ENCODE results near the gene GCLM.
"Not testable (repeated sequence)": the region's sequence is repeated elsewhere in the genome, so short reads cannot be mapped to it uniquely, and the experiment has no call there.

Gene GCLM, protein sequence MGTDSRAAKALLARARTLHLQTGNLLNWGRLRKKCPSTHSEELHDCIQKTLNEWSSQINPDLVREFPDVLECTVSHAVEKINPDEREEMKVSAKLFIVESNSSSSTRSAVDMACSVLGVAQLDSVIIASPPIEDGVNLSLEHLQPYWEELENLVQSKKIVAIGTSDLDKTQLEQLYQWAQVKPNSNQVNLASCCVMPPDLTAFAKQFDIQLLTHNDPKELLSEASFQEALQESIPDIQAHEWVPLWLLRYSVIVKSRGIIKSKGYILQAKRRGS

DNA sequence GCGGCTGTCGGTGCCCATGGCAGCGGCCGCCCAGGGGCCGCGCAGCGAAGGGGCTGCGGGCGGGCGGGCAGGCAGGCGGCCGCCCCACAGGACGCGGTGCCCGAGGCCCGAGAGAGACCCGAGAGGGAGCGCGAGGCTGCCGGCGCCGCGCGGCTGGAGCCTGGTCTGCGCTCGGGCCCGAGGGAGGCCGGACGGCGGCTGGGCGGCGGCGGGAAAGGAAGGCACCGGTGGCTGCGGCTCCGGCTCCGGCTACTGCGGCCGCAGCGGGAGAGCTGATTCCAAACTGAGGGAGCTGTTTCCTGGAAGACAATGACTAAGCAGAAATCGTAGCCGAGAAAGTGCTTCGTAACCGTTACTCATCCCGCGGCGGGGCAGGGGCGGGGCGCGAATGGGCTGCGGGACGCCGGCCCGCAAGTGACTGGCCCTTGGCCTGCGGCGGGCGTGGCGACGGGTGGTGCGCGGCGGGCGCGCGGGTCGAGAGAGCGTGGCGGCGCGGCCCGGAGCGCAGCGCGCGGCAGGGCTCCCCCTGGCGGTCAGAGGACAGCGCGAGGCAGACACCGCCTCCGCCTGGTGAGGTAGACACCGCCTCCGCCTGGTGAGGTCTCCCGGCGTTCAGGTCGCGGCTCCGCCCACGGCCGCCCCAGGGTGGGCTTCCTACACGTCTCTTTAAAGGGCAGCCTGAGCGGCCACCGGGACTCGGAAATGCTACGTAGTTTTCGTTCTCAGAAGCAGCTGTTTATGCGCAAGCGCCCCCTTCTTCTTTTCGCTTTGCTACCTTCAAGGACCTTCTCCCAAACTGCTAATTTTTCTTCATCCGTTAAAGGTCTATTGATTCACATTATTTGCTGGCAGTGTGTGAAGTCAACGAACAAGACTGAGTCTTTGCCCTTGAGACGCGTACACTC lies at the start of gene GCLM:
GCLM (minus strand) TSS at position 285 of the 905 bp plus-strand sequence; CDS start at position 18, 267 bp downstream.
- peak; percentile 95 for DNase-seq (ENCODE audit: low spot score)

DNA sequence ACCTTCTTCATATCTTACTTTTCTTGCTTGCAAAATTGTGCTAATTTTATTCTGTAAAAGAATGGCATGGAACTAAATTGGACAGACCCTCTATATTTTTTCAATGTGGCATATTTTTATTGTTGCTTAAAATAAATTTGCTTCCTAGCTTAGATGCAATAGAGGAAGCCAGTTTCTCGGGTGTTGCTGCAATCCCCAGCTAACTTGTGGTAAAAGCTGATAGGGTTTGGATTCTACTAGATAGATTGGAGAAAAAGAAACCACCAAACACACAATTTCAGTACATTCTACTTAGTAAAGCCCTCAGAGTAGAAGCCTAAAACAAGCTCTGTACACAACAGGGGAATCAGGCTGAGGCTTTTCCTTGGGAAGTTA lies 49.5 kb upstream of the GCLM start:
- DNase-seq (ENCODE audit: low spot score), result no peak

- DNase-seq (ENCODE audit: low spot score), result no peak
Measured at GRCh38 chr1:93958032-93958725, 48.9 kb upstream of the GCLM start.

- DNase-seq (ENCODE audit: low spot score), result no peak
Measured at GRCh38 chr1:93955765-93956164, 46.5 kb upstream of the GCLM start.

- not testable (repeated sequence) for DNase-seq (ENCODE audit: low spot score)
Measured at GRCh38 chr1:93947002-93947686, 37.9 kb upstream of the GCLM start.

GRCh38 chr1:93938461-93939145 lies 29.4 kb upstream of the GCLM start:
- no peak for DNase-seq (ENCODE audit: low spot score)

GRCh38 chr1:93937997-93938396 lies 28.8 kb upstream of the GCLM start:
- no peak for DNase-seq (ENCODE audit: low spot score)

- no peak for DNase-seq (ENCODE audit: low spot score)
Measured at GRCh38 chr1:93925206-93925605, 16.0 kb upstream of the GCLM start.

GRCh38 chr1:93919780-93920179 lies 10.6 kb upstream of the GCLM start:
- peak; percentile 59 for DNase-seq (ENCODE audit: low spot score)

DNA sequence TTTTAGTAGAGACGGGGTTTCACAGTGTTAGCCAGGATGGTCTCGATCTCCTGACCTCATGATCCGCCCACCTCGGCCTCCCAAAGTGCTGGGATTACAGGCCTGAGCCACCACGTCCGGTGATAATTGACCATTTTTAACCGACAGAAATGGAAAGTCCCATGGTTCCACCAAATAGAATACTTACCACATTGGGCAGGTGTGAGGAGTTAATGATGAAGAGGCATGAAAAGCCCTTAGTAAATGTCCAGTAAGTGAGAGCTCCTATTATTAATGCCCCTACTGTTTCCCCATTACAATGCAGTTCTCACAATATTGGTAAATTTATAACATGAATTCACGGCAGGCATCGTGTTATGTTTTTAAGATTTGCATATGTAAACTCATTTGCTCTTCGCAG lies 8.1 kb upstream of the GCLM start:
- DNase-seq (ENCODE audit: low spot score), result no peak

GRCh38 chr1:93910880-93911279 lies 1.6 kb upstream of the GCLM start:
- DNase-seq (ENCODE audit: low spot score), result not testable (repeated sequence)

DNA sequence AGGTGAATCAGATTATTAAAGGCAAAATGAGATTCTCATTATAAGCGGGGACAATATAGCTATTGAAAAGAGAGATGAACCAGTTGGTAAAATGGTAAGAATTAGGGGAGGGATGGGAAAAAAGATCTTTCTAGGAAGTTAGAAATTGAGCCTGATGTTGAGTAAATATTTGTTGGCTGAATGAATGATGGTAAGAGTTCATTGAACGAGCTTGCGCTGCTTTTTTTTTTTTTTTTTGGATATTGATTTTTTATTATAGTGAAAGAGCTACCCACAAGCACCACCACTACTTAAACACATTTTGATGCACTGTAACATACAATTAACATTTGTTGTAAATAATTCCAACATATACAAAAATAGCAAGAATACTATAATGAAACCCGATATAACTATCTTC lies 1.1 kb upstream of the GCLM start:
- DNase-seq (ENCODE audit: low spot score), result no peak

- DNase-seq (ENCODE audit: low spot score), result peak; percentile 60
Measured at GRCh38 chr1:93908394-93909145, 660 bp downstream of the GCLM start.

DNA sequence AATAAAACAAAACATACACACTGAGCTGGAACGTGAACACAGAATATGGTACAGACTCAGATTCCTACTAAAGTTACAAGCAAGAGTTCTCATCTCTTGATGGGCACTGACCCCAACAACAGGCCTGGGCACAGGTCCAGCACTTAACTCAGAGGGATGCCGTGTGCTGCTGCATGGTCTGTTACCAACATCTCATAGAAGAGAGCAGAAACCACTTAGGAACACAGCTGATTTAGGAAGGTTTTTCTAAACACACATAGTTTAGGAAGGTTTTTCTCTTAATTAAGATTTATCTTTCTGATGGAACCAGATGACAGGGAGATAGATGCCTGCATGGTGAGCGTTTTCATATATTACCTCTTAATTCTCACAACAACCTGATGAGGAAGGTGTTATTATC lies 1.5 kb downstream of the GCLM start:
- no peak for DNase-seq (ENCODE audit: low spot score)

DNA sequence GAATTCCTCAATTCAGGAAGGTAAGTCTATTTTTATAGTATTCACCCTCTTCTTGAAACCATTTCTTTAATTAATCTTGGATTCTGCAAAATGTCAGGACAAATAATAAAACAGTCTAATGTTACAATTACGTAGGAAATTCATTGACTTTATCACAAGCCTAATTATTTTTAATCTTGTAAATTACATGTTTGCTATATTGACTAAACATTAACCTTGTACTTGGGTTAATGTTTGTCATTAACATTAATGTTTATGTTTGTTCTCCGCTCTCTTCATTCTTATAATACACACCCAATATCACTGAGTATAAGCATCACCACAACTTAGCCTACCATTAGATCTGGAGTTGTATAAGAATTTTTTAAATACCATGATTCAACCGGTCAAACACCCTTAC lies 2.8 kb downstream of the GCLM start:
- DNase-seq (ENCODE audit: low spot score), result no peak

DNA sequence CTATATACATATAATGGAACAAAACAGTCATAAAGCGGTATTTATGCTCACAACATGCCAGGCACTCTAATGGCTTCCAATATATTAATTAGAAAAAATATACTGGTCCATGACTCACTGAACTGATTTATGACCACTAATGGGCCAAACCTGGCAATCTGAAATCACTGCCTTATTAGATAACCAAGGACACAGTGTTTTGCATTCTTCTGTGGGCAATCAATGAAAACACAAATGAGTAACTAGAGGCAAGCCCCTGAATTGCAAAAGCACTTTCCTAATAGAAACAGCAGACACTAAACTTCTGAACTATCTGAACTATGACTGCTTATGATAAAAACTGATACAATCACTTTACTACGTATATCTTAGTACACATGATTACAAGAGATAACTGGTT lies 3.5 kb downstream of the GCLM start:
- no peak for DNase-seq (ENCODE audit: low spot score)

DNA sequence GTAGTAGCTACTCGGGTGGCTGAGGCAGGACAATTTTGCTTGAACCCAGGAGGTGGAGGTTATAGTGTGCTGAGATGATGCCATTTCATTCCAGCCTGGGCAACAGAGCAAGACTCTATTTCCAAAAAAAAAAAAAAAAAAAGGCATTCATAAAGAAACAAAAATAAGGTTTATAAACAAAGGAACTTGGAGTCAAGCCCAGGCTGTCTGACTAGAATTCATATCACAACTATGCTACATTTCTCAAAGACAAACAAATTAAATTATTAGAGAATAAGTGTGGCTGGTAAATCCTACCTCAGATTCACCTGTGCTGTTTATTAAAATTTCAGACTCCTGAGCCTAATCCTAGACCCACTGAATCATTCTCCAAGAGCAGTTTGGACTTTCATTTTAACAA lies 4.2 kb downstream of the GCLM start:
- DNase-seq (ENCODE audit: low spot score), result no peak

GRCh38 chr1:93904228-93904627 lies 5.0 kb downstream of the GCLM start:
- no peak for DNase-seq (ENCODE audit: low spot score)

GRCh38 chr1:93900723-93901504 lies 8.3 kb downstream of the GCLM start:
- DNase-seq (ENCODE audit: low spot score), result no peak
